GM12878 (cell line): ENCODE measurements around the gene CFP. TPM values are rescaled to one million over a fixed set of nuclear protein-coding genes. Genes with fewer than 3 reads are reported as not detected.

ENCODE experiments used
- ATAC-seq: fragments of 200-7000 bp; cut with Tn5 transposase; 3 replicates; pipeline ENCODE4 v1.9.1; 2020; ENCODE audit warnings: mild to moderate bottlenecking, moderate library complexity
- BruUV-seq: library from RNA; stranded (reverse); fragments of 400-500 nt; replicated peaks from 2 replicates; lab custom pipeline; 2021; lab: Mats Ljungman, UMichigan
- CTCF ChIA-PET: fragments of 300-600 bp; sonication (Branson Sonifier 250); formaldehyde crosslinking; extraction: SDS; loops from one replicate; lab custom pipeline; 2021; ENCODE audit warnings: inconsistent platforms; lab: Yijun Ruan, JAX
- POLR2A ChIA-PET: fragments of 350-600 bp; formaldehyde crosslinking; extraction: SDS; loops from one replicate; lab custom pipeline; 2021; ENCODE audit warnings: inconsistent platforms; lab: Charles Lee
- RAD21 ChIA-PET: fragments of 300-600 bp; sonication (Branson Sonifier 250); formaldehyde crosslinking; loops from one replicate; lab custom pipeline; 2023; ENCODE audit warnings: antibody characterized with exemption; ENCODE audit not compliant: unreplicated experiment; lab: Charles Lee
- SMC1A ChIA-PET: fragments of 300-600 bp; sonication (Branson Sonifier 250); formaldehyde crosslinking; loops from one replicate; lab custom pipeline; 2023; ENCODE audit not compliant: unreplicated experiment, uncharacterized antibody; lab: Charles Lee
- DNase-seq: peaks from one replicate; pipeline ENCODE4 v3.0.0-alpha.2; 2011; ENCODE audit warnings: low read depth, low spot score
- FAIRE-seq: peaks from 3 replicates; lab custom pipeline; 2011; peaks lifted over from hg19 to GRCh38; lab: Jason Lieb, UNC
- H2AFZ ChIP-seq: 2 replicates; pipeline ENCODE4 v1.6.0; 2011; ENCODE audit warnings: low read depth, low read length, control low read depth; ENCODE audit not compliant: control insufficient read depth
- H3K27ac ChIP-seq: 2 replicates; pipeline ENCODE4 v1.5.1; 2011; ENCODE audit warnings: control low read depth; ENCODE audit not compliant: control insufficient read depth, insufficient read depth
- H3K27me3 ChIP-seq, 2 experiments: replicated peaks in 1 of 2; 2 replicates each; pipeline versions ENCODE4 v1.6.0 to v1.6.1; 2011; ENCODE audit warnings: low read length in 1 of 2; ENCODE audit not compliant: control insufficient read depth in 2 of 2, insufficient read depth in 2 of 2
- H3K36me3 ChIP-seq, 2 experiments: 2 replicates each; pipeline ENCODE4 v1.5.1; 2011; ENCODE audit warnings: low read length in 1 of 2; ENCODE audit not compliant: control insufficient read depth in 2 of 2, insufficient read depth in 2 of 2
- H3K4me1 ChIP-seq: 2 replicates; pipeline ENCODE4 v1.6.1; 2011; ENCODE audit warnings: mild to moderate bottlenecking, low read length, moderate library complexity, mixed read lengths; ENCODE audit not compliant: control insufficient read depth, insufficient read depth
- H3K4me2 ChIP-seq: 2 replicates; pipeline ENCODE4 v1.6.0; 2011; ENCODE audit warnings: control low read depth; ENCODE audit not compliant: control insufficient read depth, insufficient read depth
- H3K4me3 ChIP-seq: fragments of 200-600 bp; sonication (generic); 2 replicates; pipeline ENCODE4 v1.5.1; 2016
- H3K79me2 ChIP-seq: 2 replicates; pipeline ENCODE4 v1.6.0; 2011; ENCODE audit warnings: low read length; ENCODE audit not compliant: control insufficient read depth, insufficient read depth
- H3K9ac ChIP-seq: 2 replicates; pipeline ENCODE4 v1.8.0; 2011; ENCODE audit warnings: low read length, control low read depth, mixed read lengths; ENCODE audit not compliant: control insufficient read depth, insufficient read depth
- H3K9me3 ChIP-seq: replicated peaks from 3 replicates; pipeline ENCODE4 v1.5.1; 2011; ENCODE audit warnings: mild to moderate bottlenecking, low read length; ENCODE audit not compliant: control insufficient read depth, insufficient read depth
- H4K20me1 ChIP-seq: 2 replicates; pipeline ENCODE4 v1.6.0; 2011; ENCODE audit not compliant: control insufficient read depth, insufficient read depth
- BCL11A ChIP-seq: IDR thresholded peaks from 2 replicates; pipeline ENCODE4 v1.6.1; 2011; ENCODE audit warnings: low read depth, low read length
- BCL3 ChIP-seq: IDR thresholded peaks from 2 replicates; pipeline ENCODE4 v1.6.1; 2011; ENCODE audit warnings: borderline replicate concordance, low read depth, mild to moderate bottlenecking, moderate library complexity, low read length; ENCODE audit not compliant: insufficient read depth, poor library complexity, severe bottlenecking
- BHLHE40 ChIP-seq, 2 experiments: fragments of 450-650 bp in 1 of 2; IDR thresholded peaks; 2 replicates each; pipeline ENCODE4 v1.6.1; 2011 to 2017; ENCODE audit warnings: low read depth in 2 of 2, borderline replicate concordance in 1 of 2, improper control_type of control experiment in 1 of 2, low read length in 1 of 2, mild to moderate bottlenecking in 1 of 2
- BRCA1 ChIP-seq: IDR thresholded peaks from 2 replicates; pipeline ENCODE4 v1.6.1; 2011; ENCODE audit warnings: low read depth, low read length, improper control_type of control experiment
- CBX5 ChIP-seq: sonication (generic); IDR thresholded peaks from 2 replicates; pipeline ENCODE4 v1.6.1; 2016; ENCODE audit warnings: low read depth, moderate library complexity, mild to moderate bottlenecking, inconsistent platforms
- CHD2 ChIP-seq: IDR thresholded peaks from 2 replicates; pipeline ENCODE4 v1.6.1; 2011; ENCODE audit warnings: low read depth, low read length, improper control_type of control experiment, borderline replicate concordance
- HSF1 ChIP-seq: fragments of 150-350 bp; IDR thresholded peaks from 2 replicates; pipeline ENCODE4 v1.6.1; 2014; ENCODE audit warnings: mild to moderate bottlenecking, low read depth, low read length
- NFXL1 ChIP-seq: fragments of 450-650 bp; IDR thresholded peaks from 2 replicates; pipeline ENCODE4 v1.6.1; 2017; ENCODE audit warnings: antibody characterized with exemption, mild to moderate bottlenecking, borderline replicate concordance
- NRF1 ChIP-seq: conservative IDR thresholded peaks from 2 replicates; pipeline ENCODE4 v1.6.1; 2011; ENCODE audit warnings: mild to moderate bottlenecking, low read depth, low read length, improper control_type of control experiment
- WGBS: methylation state at CpG from one replicate; pipeline ENCODE4 v1.1.6; 2016; ENCODE audit warnings: low lambda C conversion rate; ENCODE audit not compliant: insufficient replicate concordance, insufficient coverage; ENCODE audit errors: missing lambda C conversion rate; 5-methylcytosine and 5-hydroxymethylcytosine counted together
- in situ Hi-C: fragments of 300-500 bp; cut with MboI; formaldehyde crosslinking; loops from 9 replicates; pipeline ENCODE4 v1.14.3; 2018; ENCODE audit warnings: mixed read lengths
- intact Hi-C: fragments of 100-400 bp; cut with micrococcal nuclease; formaldehyde crosslinking; loops from one replicate; pipeline ENCODE4 v1.14.2; 2022; ENCODE audit not compliant: unreplicated experiment
- polyA plus RNA-seq, 11 experiments: library from polyadenylated mRNA; depleted of rRNA in 4 of 11; unstranded in 6 of 11; stranded (reverse) in 5 of 11; fragments of >200 nt; fragmentation: Nextera tagmentation in 4 of 11; fragmentation: Illumina TruSeq in 1 of 11; extraction: Ambion mirVana in 4 of 11; extraction: Trizol in 1 of 11; gene quantifications; 1 replicate in 1 of 11; 2 replicates in 10 of 11; pipeline versions ENCODE4 v1.2.1 to v1.2.3, GENCODE V29; 2011 to 2016; ENCODE audit warnings: inconsistent platforms in 2 of 11, missing spikeins in 2 of 11, low read depth in 1 of 11
- total RNA-seq, 4 experiments: library from RNA; depleted of rRNA in 3 of 4; stranded (reverse); fragments of >200 nt in 3 of 4; fragmentation: Illumina TruSeq in 1 of 4; extraction: Trizol in 1 of 4; gene quantifications; 2 replicates each; pipeline versions ENCODE4 v1.2.1 to v1.2.3, GENCODE V29; 2013 to 2021
- TF ChIP-seq, protein P1 (sequence below): fragments of 450-650 bp; IDR thresholded peaks from 2 replicates; pipeline ENCODE4 v1.6.1; 2016; ENCODE audit warnings: mild to moderate bottlenecking

Gene CFP
- total and polyA plus RNA-seq, 10 of the 15 experiments (the other 5 are each of a cell fraction or from before 2014, with no cell fraction given): 0.72 to 10.1 (median 2.8) TPM

DNA sequence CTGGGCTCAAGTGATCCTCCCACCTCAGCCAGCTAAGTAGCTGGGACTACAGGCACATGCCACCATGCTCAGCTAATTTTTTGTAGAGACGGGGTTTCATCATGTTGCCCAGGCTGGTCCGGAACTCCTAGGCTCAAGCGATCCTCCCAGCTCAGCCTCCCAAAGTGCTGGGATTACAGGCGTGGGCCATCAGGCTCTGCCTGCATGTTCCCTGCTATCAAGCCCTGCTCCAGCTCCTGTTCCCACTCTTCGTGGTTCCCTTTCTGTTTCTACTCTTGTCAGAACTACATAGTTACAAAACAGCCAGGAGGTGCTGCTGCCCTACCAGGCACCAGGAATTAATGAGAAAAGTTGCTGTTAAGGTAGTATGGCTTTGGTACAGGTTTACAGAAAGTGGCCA is 38.7 kb downstream of the CFP start:
- in situ Hi-C loops (no loop called here), intact Hi-C loops (no loop called here)
- no peaks in the 10 kb centered on the region for H4K20me1 ChIP-seq
- H3K36me3 ChIP-seq: no peaks in the 10 kb centered on the region
- RAD21 ChIA-PET: no interaction called here
- FAIRE-seq (no peak), DNase-seq (no peak), ATAC-seq (no peak)
- no peak overlapping the region for H3K27ac ChIP-seq
- no peaks in the 10 kb centered on the region for H3K4me1 ChIP-seq
- no TSS peak for BruUV-seq
- TF ChIP-seq, protein P1, sequence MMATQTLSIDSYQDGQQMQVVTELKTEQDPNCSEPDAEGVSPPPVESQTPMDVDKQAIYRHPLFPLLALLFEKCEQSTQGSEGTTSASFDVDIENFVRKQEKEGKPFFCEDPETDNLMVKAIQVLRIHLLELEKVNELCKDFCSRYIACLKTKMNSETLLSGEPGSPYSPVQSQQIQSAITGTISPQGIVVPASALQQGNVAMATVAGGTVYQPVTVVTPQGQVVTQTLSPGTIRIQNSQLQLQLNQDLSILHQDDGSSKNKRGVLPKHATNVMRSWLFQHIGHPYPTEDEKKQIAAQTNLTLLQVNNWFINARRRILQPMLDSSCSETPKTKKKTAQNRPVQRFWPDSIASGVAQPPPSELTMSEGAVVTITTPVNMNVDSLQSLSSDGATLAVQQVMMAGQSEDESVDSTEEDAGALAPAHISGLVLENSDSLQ: no peak
- TF ChIP-seq BCL11A: no peak
- TF ChIP-seq NFXL1: no peak
- TF ChIP-seq BCL3: no peak
- TF ChIP-seq HSF1: no peak
- no peak for TF ChIP-seq NRF1
- TF ChIP-seq CBX5: no peak
- TF ChIP-seq BRCA1: no peak
- TF ChIP-seq CHD2: no peak
- TF ChIP-seq BHLHE40 (IDR thresholded peaks at IDR 0.05; ENCODE audit: borderline replicate concordance in 1 of 2, low read depth in 2 of 2, low read length in 1 of 2): no peak
- CTCF ChIA-PET: no interaction called here
- no peaks in the 10 kb centered on the region for H3K79me2 ChIP-seq
- H2AFZ ChIP-seq: no peak overlapping the region
- H3K9me3 ChIP-seq: no peaks in the 10 kb centered on the region
- no peak overlapping the region for H3K9ac ChIP-seq
- no peak overlapping the region for H3K4me2 ChIP-seq
- no peak overlapping the region for H3K4me3 ChIP-seq
- POLR2A ChIA-PET: no interaction called here
- 44% methylated on average over 5 of the region's 5 CpGs for WGBS
- H3K27me3 ChIP-seq: no peaks in the 10 kb centered on the region
- SMC1A ChIA-PET: no interaction called here
